ENCODE results near the gene PHACTR4.
A peak's percentile ranks its signal among the peaks of the same experiment; 100 is the strongest.
"Not testable (repeated sequence)": the region's sequence is repeated elsewhere in the genome, so short reads cannot be mapped to it uniquely, and the experiment has no call there.

Gene PHACTR4

DNA sequence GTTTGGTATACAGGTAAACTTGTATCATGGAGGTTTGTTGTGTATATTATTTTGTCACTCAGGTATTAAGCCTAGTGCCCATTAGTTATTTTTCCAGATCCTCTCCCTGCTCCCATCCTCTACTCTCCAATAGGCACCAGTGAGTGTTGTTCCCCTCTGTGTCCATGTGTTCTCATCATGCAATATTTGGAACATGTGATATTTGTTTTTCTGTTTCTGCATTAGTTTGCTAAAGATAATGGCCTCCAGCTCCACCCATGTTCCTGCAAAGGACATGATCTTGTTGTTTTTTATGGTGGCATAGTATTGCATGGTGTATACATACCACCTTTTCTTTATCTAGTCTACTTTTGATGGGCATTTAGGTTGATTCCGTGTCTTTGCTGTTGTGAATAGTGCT is 10.9 kb downstream of the PHACTR4 start:
- H3K27ac Mint-ChIP-seq, result no peak overlapping the region
- no peaks in the 10 kb centered on the region for H3K27me3 Mint-ChIP-seq (ENCODE audit: low read depth)
- H3K4me3 Mint-ChIP-seq, result no peak overlapping the region
- peaks cover 7% of the 10 kb centered on the region for H3K9me3 Mint-ChIP-seq
- DNase-seq (ENCODE audit: low spot score), result no peak
- peaks cover 24% of the 10 kb centered on the region for H3K36me3 Mint-ChIP-seq (ENCODE audit: low read depth)
- peaks cover 4% of the 10 kb centered on the region for H3K4me1 Mint-ChIP-seq (ENCODE audit: low read depth)

DNA sequence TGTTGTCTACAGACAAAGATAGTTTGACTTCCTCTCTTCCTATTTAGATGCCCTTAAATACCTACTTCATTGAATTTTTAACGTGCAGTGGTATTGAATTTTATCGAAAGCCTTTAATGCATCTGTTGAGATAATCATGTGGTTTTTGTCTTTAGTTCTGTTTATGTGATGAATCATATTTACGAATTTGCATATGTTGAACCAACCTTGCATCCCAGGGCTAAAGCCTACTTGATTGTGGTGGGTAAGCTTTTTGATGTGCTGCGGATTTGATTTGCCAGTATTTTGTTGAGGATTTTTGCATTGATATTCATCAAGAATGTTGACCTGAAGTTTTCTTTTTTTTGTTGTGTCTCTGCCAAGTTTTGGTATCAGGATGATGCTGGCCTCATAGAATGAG is 14.2 kb downstream of the PHACTR4 start:
- H3K4me1 Mint-ChIP-seq (ENCODE audit: low read depth), result not testable (repeated sequence)

DNA sequence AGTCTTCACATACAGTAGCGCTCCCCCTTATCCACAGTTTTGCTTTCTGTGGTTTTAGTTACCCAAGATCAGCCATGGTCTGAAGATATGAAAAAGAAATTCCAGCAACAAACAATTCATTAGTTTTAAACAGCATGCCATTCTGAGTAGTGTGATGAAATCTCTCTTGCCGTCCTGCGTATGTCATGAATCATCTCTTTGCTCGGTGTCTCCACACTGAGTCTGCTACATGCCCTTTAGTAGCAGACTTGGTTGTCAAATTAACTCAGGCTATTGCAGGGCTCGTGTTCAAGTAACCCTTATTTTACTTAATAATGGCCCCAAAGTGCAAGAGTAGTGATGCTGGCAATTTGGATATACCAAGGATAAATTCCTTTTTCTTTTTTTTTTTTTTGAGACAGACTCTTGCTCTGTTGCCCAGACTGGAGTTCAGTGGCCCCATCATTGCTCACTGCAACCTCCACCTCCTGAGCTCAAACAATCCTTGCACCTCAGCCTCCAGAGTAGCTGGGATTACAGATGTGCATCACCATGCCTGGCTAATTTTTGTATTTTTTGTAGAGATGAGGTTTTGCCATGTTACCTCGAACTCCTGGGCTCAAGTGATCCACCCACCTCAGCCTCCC is 22.6 kb downstream of the PHACTR4 start:
- no peak for DNase-seq (ENCODE audit: low spot score)
- Mint-ChIP-seq H3K4me1 (ENCODE audit: low read depth) (peaks cover 7% of the 10 kb centered on the region), H3K36me3 (ENCODE audit: low read depth) (peaks cover 9% of the 10 kb centered on the region), H3K27ac (no peak overlapping the region), H3K4me3 (no peak overlapping the region), H3K9me3 (no peaks in the 10 kb centered on the region), H3K27me3 (ENCODE audit: low read depth) (no peaks in the 10 kb centered on the region)

More for the DNA sequence above, 14.2 kb downstream of the PHACTR4 start:
- DNase-seq (ENCODE audit: low spot score); H3K9me3 Mint-ChIP-seq; H3K4me3 Mint-ChIP-seq; H3K27ac Mint-ChIP-seq; H3K27me3 Mint-ChIP-seq (ENCODE audit: low read depth): not testable (repeated sequence)
- peaks cover 30% of the 10 kb centered on the region for H3K36me3 Mint-ChIP-seq (ENCODE audit: low read depth)

DNA sequence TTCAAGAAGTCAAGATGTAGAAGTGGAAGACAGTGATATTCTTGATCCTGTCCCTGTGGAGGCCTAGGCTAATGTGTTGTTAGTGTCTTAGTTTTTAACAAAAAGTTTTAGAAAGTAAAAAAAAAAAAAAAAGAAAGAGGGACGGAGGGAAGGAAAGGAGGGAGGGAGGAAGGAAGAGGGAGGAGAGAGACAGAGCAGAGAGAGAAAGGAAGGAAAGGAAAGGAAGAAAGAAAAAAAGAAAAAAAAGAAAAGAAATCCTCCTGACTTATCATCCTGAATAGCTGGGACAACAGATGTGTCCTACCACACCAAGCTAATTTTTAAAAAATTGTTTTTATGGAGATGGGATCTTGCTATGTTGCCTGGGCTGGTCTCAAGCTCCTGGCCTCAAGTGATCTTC is 24.6 kb downstream of the PHACTR4 start:
- H3K9me3 Mint-ChIP-seq, result no peaks in the 10 kb centered on the region

DNA sequence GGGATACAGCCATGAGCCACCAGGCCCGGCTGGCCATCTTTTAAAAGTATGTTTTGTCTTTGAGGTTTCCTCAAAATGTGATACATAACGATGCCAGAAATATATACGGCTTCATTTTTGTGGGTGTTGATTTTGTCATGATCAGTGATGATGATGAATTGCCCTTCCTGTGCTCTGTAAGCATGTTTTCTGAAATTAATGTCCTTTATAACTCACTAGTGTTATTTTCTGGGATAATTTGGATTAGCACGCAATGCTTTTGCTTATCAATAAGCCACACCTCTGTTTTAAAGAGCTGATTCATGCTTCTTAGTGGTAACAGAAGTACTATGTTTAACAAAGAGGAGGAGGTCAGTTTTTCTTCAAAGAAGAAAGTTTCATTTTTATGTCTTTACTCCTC is 25.6 kb downstream of the PHACTR4 start:
- H3K4me1 Mint-ChIP-seq (ENCODE audit: low read depth), result peaks cover 2% of the 10 kb centered on the region
- no peaks in the 10 kb centered on the region for H3K9me3 Mint-ChIP-seq
- no peaks in the 10 kb centered on the region for H3K36me3 Mint-ChIP-seq (ENCODE audit: low read depth)
- no peaks in the 10 kb centered on the region for H3K27me3 Mint-ChIP-seq (ENCODE audit: low read depth)
- no peak overlapping the region for H3K27ac Mint-ChIP-seq
- DNase-seq (ENCODE audit: low spot score), result no peak
- no peak overlapping the region for H3K4me3 Mint-ChIP-seq

More for the DNA sequence above, 24.6 kb downstream of the PHACTR4 start:
- H3K36me3 Mint-ChIP-seq (ENCODE audit: low read depth), result peaks cover under 1% of the 10 kb centered on the region
- DNase-seq (ENCODE audit: low spot score), result no peak
- H3K4me3 Mint-ChIP-seq, result no peak overlapping the region
- no peaks in the 10 kb centered on the region for H3K27me3 Mint-ChIP-seq (ENCODE audit: low read depth)
- no peak overlapping the region for H3K27ac Mint-ChIP-seq
- peaks cover 2% of the 10 kb centered on the region for H3K4me1 Mint-ChIP-seq (ENCODE audit: low read depth)

DNA sequence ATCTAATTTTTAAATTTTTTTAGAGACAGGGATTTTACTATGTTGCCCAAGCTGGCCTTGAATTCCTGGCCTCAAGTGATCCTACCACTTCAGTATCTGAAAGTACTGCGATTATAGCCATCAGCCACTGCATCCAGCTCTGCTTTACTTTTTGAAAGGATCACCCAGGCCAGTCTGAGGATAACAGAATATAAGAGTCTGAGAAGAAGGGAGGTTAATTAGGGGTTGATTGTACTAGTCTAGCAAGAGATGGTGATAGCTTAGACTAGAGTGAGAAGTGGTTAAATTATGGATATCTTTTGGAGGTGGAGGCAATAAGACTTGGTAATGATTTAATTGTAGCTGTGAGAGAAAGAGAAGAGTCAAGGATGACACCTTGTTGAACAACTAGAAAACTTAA is 32.2 kb downstream of the PHACTR4 start:
- H3K4me1 Mint-ChIP-seq (ENCODE audit: low read depth), result peaks cover 2% of the 10 kb centered on the region
- no peak overlapping the region for H3K27ac Mint-ChIP-seq
- no peak for DNase-seq (ENCODE audit: low spot score)
- H3K4me3 Mint-ChIP-seq, result no peak overlapping the region
- no peaks in the 10 kb centered on the region for H3K9me3 Mint-ChIP-seq
- H3K27me3 Mint-ChIP-seq (ENCODE audit: low read depth), result no peaks in the 10 kb centered on the region
- no peaks in the 10 kb centered on the region for H3K36me3 Mint-ChIP-seq (ENCODE audit: low read depth)

DNA sequence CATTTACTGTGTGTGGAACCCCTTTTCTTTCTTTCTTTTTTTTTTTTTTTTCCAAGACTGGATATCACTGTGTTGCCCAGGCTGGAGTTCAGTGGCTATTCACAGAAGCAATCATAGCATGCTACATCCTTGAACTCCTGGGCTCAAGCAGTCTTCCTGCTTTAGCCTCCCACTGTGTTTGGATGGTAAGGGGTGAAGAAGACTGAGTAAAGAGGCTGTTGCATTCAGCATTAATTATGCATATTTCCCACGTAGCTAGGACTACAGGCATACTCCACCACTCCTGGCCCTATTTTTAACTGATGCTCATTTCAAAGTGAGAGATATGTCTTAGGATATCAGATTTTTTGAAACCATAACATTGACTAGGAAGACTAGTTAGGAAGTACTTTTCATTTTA is 39.5 kb downstream of the PHACTR4 start:
- H3K36me3 Mint-ChIP-seq (ENCODE audit: low read depth), result peaks cover 7% of the 10 kb centered on the region
- H3K27me3 Mint-ChIP-seq (ENCODE audit: low read depth), result no peaks in the 10 kb centered on the region
- no peak overlapping the region for H3K4me3 Mint-ChIP-seq
- no peaks in the 10 kb centered on the region for H3K9me3 Mint-ChIP-seq
- no peak for DNase-seq (ENCODE audit: low spot score)
- no peak overlapping the region for H3K27ac Mint-ChIP-seq
- peaks cover 6% of the 10 kb centered on the region for H3K4me1 Mint-ChIP-seq (ENCODE audit: low read depth)

DNA sequence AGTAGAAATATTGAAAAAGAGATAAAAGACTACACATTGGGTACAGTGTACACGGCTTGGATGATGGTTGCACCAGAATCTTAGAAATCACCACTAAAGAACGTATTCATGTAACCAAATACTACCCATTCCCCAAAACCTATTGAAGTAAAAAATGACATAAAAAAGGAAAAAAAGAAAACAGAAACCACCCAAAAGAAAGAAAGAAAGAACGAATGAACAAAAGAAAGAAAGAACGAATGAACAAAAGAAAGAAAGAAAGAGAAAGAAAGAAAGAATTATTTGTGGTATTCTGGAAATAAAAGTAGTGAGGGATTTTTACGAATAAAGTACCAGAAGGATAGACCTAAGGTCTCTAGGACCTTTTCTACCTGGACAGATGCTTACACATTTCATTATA is 42.1 kb downstream of the PHACTR4 start:
- Mint-ChIP-seq H3K4me1 (ENCODE audit: low read depth) (peaks cover 6% of the 10 kb centered on the region), H3K4me3 (no peak overlapping the region), H3K9me3 (no peaks in the 10 kb centered on the region), H3K27ac (no peak overlapping the region), H3K36me3 (ENCODE audit: low read depth) (peaks cover 7% of the 10 kb centered on the region), H3K27me3 (ENCODE audit: low read depth) (no peaks in the 10 kb centered on the region)
- DNase-seq (ENCODE audit: low spot score), result no peak

DNA sequence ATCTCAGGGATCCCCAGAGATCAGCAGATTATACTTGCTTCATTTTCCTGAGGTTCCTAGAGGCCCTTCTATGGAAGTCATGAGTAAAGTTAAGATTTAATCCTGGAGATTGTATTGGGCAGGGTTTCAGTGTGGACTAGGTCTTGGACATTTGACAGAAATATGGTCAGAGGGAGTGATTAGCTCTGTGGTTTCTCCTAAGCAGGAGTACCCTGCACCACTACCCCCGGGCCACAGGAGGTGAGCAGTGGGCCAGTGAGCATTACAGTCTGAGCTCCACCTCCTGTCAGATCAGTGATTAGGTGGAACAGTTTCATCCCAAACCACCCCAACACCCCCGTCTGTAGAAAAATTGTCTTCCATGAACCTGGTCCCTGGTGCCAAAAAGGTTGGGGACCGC is 43.2 kb downstream of the PHACTR4 start:
- Mint-ChIP-seq H3K36me3 (ENCODE audit: low read depth) (peaks cover 7% of the 10 kb centered on the region), H3K4me3 (no peak overlapping the region), H3K9me3 (no peaks in the 10 kb centered on the region), H3K27ac (no peak overlapping the region), H3K4me1 (ENCODE audit: low read depth) (peaks cover 15% of the 10 kb centered on the region), H3K27me3 (ENCODE audit: low read depth) (no peaks in the 10 kb centered on the region)
- no peak for DNase-seq (ENCODE audit: low spot score)

DNA sequence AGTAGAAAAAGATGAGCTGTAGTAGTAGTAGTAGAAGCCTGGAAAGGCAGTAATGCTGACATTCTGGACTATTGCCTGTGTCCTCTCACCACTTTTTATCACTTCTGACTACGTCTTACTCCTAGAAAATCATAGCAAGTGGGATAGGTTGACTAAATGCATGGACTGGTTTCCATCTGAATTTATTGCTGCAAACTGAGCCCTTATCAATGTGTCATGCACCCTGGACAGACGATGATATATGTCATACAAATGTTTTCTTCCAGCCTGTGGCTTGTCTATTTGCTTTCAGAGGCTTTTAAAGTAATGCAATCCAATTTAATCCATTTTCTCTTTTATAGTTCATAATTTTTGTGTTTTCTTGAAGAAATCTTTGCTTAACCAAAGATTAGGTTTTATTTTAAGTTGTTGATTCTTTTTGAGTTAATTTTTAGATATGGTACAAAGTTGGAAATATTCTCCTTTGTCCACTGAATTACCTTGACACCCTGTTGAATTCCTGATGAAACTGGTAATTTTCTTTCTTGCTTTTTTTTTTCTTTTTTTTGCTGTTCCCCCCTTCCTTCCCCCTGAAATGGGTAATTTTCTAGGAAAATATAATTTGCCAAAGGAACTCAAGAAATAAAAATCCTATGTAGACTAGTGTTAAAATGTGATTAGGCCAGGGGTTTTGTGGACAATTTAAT is 47.1 kb downstream of the PHACTR4 start:
- Mint-ChIP-seq H3K27ac (no peak overlapping the region), H3K27me3 (ENCODE audit: low read depth) (no peaks in the 10 kb centered on the region), H3K9me3 (no peaks in the 10 kb centered on the region), H3K4me1 (ENCODE audit: low read depth) (peaks cover 17% of the 10 kb centered on the region), H3K36me3 (ENCODE audit: low read depth) (peaks cover under 1% of the 10 kb centered on the region), H3K4me3 (no peak overlapping the region)
- DNase-seq (ENCODE audit: low spot score), result no peak

DNA sequence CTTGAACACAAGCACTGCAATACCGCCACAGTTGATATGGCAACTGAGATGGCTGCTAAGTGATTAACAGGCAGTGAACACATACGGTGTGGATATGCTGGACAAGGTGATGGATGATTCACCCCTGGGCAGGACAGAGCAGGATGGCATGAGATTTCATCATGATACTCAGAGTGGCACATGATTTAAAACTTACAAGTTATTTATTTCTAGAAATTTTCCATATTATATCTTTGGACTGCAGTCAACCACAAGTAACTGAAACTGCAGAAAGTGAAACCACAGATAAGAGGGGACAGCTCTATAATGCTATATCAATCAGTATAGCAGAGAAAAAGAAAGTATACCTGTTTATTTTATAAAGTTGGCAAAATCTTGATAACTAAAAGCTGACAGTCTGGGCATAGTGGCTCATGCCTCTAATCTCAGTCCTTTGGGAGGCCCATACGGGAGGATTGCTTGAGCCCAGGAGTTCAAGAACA is 47.9 kb downstream of the PHACTR4 start:
- no peaks in the 10 kb centered on the region for H3K36me3 Mint-ChIP-seq (ENCODE audit: low read depth)
- no peaks in the 10 kb centered on the region for H3K9me3 Mint-ChIP-seq
- peaks cover 17% of the 10 kb centered on the region for H3K4me1 Mint-ChIP-seq (ENCODE audit: low read depth)
- peak overlapping the region; percentile 60 for H3K27ac Mint-ChIP-seq
- H3K27me3 Mint-ChIP-seq (ENCODE audit: low read depth), result no peaks in the 10 kb centered on the region
- H3K4me3 Mint-ChIP-seq, result peak overlapping the region; percentile 53
- peak; percentile 17 for DNase-seq (ENCODE audit: low spot score)

DNA sequence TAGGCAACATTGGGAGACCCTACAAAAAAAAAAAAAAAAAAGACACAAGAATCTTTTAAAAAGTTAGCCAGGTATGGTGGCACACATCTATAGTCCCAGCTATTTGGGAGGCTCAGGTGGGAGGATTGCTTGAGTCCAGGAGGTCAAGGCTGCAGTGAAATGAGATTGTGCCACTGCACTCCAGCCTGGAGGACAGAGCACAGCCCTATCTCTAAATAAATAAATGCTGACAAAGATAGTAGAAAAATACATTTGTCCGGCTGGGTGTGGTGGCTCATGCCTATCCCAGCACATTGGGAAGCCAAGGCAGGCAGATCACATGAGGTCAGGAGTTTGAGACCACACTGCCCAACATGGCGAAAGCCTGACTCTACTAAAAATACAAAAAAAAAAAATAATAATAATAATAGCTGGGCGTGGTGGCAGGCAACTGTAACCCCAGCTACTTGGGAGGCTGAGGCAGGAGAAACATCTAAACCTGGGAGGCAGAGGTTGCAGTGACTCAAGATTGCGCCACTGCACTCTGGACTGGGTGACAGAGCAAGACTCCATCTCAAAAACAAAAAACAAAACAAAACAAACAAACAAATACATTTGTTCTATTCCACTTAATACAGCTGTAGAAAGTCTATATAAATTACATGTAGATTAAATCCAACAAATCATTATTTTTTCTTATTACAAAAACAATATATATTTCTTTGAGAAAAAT is 48.5 kb downstream of the PHACTR4 start:
- Mint-ChIP-seq H3K27me3 (ENCODE audit: low read depth) (no peaks in the 10 kb centered on the region), H3K27ac (peak overlapping the region; percentile 60), H3K9me3 (no peaks in the 10 kb centered on the region), H3K4me1 (ENCODE audit: low read depth) (peaks cover 17% of the 10 kb centered on the region), H3K36me3 (ENCODE audit: low read depth) (no peaks in the 10 kb centered on the region), H3K4me3 (peak overlapping the region; percentile 53)
- DNase-seq (ENCODE audit: low spot score), result no peak

DNA sequence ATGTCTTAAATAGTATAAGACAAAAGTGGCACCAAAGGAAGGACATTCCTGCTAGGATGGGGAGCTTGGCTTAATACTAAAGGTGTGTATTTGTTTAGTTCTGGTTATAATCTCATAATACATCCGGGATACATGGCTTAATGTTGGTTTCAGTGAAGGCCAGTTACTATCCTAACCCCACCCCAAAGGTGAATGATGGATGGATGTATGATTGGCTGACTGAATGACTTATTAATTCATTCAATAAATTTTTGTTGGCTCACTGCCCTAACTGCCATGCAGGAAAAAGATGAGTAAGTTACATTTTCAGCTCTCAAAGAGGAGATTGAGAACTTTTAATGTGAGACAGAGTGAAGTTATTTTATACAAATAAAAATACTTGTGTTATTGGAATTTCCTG is 52.2 kb downstream of the PHACTR4 start:
- DNase-seq (ENCODE audit: low spot score), result no peak
- H3K4me3 Mint-ChIP-seq, result no peak overlapping the region
- H3K36me3 Mint-ChIP-seq (ENCODE audit: low read depth), result peaks cover 4% of the 10 kb centered on the region
- H3K27ac Mint-ChIP-seq, result no peak overlapping the region
- H3K4me1 Mint-ChIP-seq (ENCODE audit: low read depth), result peaks cover 16% of the 10 kb centered on the region
- H3K27me3 Mint-ChIP-seq (ENCODE audit: low read depth), result no peaks in the 10 kb centered on the region
- H3K9me3 Mint-ChIP-seq, result no peaks in the 10 kb centered on the region

DNA sequence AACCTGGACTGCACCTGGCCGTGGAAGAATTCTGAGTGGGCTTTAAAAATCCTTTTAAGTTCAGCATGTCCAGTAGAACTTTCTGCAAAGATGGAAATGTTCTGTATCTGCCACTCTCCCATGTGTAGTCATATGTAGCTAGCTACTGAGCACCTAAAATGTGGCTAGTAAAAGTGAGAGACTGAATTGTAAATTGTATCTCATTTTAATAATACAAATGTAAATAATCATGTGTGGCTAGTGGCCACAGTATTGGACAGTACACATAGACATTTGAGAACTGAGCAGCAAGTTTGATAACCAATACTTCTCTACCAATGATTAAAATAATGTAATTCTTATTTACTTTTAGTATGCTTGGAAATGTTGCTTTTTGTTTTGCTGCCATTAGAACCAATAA is 57.3 kb downstream of the PHACTR4 start:
- Mint-ChIP-seq H3K9me3 (no peaks in the 10 kb centered on the region), H3K4me1 (ENCODE audit: low read depth) (peaks cover 5% of the 10 kb centered on the region), H3K36me3 (ENCODE audit: low read depth) (peaks cover 4% of the 10 kb centered on the region), H3K4me3 (no peak overlapping the region), H3K27ac (no peak overlapping the region), H3K27me3 (ENCODE audit: low read depth) (no peaks in the 10 kb centered on the region)
- no peak for DNase-seq (ENCODE audit: low spot score)
